NCI-H2081 (cell line): ENCODE measurements around the gene CACNA2D2.

Source experiments
- DNase-seq, 2 experiments: peaks; one replicate each; lab custom pipeline; 2025; lab: John Stamatoyannopoulos, UW

CACNA2D2 gene

DNA sequence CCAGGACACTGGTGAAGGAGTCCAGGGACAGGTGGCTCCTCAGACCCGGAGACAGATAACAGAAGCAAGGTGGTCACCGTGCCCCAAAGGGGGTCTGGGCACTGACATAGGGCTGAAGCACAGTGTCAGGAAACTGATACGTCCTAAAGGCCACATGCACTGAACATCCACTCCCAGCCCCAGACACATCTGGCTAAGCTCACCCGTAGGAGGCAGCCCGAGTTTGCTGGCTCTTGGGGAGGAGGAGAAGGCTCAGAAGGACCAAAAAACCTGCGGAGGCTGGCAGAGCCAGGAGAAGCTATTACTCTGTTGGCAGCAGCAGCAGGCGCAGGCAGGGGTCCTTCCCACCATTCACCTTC, 1.2 kb downstream of the CACNA2D2 start:
- DNase-seq: no peak

DNA sequence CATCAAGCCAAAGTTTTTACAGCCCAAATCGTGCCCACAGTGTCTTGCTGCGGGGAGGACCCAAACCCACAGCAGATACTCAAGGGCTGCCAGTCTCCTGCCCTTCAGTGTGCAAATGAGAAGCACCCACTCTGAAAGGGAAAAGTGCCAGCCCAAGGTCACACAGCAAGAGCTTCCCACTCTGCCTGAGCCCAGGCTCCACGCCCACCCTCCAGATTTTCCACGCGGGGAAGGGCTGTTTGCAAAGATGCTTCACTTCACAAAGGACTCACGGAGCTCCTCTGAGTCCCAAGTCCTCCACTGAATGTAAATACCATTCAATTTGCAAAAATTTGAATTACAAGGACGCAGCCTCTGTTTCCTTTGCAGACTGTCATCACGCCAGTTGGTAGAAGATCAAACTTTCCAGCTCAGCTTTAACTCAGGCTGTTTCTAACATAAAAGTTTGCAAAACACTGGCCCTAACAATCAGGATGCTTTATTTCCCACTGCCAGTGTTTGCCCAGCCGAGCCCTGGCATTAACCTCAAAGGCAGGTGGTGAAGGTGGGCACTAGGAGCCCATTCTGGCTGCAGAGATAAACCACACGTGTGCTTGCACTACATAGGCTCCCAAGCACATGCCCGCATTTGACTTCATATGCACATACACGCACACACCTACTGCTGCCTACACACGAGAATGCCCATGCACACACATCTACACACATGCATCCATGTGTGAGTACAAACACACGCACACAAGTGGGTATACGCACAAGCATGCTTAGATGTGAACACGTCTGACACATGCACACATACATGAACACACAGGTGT, 7.6 kb downstream of the CACNA2D2 start:
- DNase-seq: no peak

DNA sequence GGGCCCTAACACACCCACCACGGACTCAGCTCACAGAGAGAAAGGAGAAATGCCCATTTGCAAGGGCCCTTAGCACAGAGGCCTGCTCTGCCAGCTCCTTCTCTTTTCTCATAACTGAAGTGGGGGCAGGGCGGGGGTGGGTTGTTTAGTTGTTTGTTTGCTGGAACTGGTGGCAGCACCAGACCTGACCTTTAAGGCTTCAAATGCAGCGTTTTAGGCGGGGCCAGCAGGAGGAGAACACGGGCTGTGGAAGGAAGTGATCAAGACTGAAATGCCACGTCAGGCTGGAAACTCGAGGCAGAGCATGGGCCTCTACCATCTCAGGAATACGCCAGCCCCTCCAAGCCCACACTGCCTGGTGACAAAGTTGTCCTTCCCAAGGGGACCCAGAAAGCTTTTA, 9.3 kb downstream of the CACNA2D2 start:
- DNase-seq: no peak

DNA sequence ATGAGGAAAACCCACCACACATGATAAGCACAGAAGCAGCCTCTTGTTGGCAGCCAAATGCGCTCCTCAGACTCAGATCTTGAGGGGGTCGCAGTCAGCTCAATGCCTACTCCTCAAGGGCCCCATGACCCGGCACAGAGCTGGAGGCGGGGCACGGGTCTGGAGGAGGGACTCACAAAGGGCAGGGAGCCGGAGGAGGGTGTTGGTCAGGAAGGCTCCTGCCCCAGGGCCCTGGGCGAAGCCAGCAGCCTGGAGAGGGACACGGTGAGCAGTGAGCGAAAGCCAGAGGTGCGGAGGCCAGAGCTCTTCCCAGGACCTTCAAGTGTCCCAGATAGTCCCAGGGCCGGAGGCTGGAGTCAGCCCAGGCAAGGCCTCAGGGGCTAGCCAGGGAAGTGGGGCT, 9.8 kb downstream of the CACNA2D2 start:
- no peak for DNase-seq

DNA sequence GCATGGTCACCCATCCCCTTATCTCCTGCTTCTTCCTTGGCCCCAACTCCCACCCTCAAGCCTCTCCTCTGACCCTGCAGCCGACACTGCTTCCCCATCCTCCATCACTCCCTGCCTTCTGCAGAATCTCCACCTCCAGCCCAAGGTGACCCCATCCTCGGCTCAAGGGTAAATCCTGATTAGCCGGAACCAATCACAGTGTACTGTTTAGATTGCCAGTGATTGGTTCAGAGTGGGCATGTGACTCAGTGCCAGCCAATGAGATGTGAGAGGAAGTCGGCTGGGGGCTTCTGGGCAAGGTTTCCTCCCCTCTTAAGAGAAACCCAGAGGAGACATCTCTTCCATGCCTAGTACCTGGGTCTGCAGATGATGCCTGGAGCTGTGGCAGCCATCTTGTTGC, 10.3 kb downstream of the CACNA2D2 start:
- DNase-seq: no peak

DNA sequence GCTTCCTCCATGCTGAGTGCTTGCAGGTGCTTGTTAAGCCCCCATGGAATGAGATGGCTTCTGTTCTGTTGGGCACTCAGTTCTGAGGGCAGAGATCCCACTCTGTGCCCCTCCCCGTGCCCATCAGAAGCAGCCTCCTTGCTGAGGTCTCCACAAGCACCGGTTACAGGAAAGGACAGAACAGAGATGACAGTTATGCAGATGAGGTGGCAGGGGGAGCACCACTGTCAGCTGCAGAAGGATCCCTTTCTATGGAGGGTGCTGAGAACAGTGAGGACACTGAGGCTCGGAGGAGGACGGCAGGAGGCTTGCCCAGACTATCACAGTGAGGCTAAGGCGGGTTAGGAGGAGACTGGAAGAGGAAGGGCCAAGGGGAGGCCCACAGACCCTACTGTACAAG, 12.4 kb downstream of the CACNA2D2 start:
- no peak for DNase-seq

DNA sequence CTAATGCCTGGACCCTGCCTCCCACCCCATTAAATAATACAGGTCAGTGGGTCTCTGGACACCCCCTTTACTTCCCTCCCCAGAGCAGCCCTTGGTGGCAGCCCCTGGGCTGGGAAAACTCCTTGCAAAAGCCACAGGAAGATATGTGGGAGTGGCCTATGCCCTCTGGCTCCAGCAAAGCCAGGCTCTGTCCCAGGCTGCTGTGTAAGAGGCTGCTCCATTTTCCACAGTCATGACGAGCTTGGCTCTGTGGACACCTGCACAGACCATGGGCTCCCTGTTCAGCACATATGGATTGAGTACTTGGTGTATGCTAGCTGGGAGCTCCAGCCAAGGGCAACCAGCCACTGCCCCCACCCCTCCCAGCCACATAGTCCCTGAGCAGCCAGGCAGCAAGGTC, 13.0 kb downstream of the CACNA2D2 start:
- no peak for DNase-seq

DNA sequence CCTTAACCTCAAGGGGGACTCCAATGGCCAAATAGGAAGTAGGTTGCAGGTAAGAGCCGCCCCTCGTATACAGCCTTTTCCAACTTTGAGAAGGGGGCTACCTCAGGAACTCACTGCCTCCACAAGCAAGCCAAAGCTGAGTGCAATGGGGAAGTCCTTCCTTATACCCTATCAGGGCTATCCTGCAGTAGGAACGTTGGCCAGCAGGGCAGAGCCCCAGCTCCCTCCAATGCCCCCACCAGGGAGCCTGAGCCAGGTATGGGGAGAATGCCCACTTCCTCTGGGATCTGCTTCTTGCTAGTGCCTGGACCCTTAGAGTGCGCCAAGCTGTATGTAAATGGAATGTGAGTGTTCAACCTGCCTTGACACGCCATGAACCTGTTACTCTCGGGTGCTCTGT, 16.3 kb downstream of the CACNA2D2 start:
- DNase-seq: no peak

DNA sequence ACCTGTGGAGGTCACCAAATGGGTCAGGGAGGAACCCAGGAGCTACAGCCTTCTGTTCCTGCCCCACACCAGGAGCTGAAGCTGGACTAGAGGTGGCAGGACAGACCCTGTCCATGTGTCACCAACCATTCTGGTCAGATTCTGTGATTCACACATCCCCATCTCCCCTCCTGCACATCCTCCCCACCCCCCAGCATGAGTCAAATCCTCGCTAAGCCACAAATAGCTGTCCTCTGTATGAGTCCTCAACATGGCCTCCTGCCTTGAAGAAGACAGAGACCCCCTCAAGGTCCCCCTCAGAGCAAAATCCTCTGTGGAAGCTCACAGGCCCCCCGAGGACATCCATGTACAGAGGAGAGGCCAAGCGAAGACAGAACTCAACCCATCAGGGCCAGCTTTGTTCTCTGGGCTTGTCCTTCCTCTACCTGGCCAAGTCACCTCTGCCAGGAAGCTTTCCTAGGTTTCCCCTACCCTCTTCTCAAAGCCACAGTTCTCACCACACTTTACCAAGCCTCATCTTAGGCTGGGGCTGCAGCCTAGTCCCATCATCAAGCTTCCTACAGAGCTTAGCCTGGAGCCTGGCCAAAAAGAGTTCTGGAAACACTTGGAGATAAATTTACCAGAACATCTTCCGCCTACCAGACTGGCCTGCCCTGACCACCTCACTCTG, 17.1 kb downstream of the CACNA2D2 start:
- no peak for DNase-seq

DNA sequence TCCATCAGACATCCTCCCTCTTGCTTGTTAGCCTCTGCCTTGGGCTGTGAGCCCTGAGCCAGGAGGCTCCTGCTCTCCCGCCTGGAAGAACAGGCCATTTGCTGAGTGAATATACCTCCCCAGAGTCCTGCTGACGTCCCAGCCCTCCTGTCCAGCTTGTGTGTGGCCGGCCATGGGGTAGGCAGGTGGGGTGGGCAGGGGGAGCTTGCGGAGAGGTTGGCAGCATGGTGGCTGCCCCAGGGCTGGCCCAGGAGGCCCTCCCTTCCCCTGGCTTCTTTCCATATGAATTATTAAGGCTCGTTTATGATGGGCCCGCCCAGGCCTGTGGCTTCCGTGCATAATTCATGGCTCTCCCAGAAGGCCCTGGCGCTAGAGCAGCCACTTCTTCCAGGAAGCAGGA, 18.7 kb downstream of the CACNA2D2 start:
- peak in 1 of 2 experiments; percentile 40 for DNase-seq

DNA sequence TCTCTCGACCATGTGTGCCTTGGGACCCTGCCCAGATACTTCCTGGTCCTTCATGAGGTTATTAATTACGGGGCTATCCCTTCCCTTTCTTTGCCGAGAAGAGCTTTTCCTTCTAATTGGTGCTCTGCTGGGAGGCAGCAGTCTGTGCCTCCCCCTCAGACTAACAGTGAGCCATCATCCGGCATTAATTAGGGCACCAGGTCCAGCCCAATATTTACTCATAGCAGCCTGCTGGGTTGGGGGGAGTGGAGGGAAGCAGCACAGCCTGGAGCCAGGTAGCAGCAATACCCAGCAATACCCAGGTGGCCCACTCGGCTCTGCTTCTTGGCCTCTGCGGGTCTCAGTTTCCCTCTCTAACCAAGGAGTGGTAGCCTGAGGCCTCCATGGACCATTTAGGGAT, 20.1 kb downstream of the CACNA2D2 start:
- DNase-seq: peak; percentile 25 to 65

DNA sequence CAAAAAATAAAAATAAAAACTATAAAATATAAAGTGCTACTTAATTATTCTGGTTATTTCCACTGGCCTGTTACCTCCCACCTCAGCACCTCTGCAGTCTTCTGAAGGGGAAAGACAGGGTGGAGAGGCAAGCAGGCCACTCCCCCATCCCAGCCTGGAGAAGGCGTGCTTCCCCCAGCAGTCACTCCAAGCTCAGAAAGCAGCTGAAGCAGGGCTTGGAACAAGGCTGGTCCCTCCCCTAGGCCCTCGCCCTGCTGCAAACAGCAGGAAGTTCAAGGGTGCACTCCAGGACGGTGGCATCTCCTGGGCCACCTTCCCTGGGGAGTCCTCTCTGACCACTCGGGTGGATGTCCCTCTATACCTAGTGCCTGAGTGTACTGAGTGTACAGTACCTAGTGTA, 21.4 kb downstream of the CACNA2D2 start:
- no peak for DNase-seq

DNA sequence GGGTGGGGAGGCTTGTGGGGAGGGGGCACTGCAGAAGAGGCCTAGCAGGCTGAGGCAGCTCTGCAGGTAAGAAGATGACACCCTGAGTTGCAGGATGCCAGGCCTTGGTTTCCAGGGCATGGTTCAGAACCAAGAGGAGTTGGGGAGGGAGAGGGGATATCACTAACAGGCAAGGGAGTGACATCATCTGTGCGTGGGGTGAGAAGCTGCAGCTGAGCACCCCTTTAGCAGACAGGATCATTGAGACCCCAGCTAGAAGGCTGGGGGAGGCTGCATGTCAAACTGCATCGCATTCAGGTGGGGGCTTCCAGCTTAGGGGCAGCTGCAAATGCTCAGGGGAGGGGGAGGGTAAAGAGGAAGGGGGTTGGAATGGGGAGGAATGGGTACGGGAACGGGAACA, 23.0 kb downstream of the CACNA2D2 start:
- DNase-seq: no peak

DNA sequence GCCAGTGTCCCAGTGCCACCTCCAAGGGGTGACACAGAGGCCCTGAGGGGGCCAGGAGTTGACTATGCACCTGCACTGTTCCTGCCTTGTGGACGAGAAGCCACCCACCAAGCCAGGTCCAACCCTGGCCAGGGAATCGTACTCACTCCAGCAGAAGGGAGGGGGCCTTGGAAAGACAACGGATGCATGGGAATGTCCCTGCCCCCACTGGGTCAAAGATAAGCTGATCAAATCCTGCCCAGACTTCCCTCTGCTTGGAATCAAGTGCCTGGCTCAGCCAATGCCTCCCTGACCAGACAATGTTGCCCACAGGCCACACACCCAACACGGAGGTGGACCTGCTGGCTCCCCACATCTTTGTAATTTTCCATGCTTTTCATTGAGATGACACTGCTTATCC, 23.9 kb downstream of the CACNA2D2 start:
- no peak for DNase-seq

DNA sequence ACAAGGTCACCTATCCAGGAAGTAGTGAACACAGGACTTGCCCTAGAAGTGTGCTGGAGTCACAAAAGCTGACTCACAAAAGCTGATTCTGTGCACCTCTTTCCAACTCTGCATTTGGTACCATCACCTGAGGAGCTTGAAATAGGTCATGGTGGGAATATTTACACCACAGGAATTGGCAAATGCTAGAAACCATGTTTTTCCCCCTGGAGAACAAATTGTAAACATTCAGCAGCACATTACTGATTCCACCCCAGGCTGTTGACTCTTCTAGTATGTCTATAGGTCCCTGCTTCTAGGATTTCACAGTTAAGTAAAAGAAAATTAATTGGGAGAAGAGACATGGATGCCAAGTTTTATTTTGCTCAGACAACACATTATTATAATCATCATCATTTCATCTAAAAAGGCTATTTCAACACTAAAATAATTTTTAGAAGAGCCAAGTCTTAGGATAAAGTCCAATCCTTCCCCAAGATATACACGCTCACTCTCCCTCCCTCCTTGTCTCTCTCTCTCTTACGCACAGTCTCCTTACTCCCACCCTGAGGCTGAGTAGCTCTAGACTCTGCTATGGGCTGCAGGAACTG, 24.7 kb downstream of the CACNA2D2 start:
- no peak for DNase-seq

DNA sequence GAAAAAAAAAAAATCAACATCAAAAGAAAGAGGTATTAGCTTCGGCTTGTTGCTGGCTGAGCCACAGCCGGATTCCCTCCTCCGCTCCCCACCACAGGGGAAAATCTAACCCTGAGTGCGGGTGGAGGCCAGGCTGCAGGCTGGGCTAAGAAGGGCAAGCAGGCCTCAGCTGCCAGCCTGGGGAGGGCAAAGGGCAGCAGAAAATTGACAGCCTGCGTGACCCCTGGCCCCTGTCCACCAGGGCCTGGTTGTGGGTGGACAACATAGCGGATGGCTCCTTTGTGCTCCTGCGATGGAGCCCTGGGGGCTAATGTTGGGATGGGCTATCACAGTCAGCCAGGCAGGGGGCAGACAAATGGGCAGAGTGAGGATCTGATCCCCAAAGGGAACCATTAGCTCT, 25.4 kb downstream of the CACNA2D2 start:
- no peak for DNase-seq

DNA sequence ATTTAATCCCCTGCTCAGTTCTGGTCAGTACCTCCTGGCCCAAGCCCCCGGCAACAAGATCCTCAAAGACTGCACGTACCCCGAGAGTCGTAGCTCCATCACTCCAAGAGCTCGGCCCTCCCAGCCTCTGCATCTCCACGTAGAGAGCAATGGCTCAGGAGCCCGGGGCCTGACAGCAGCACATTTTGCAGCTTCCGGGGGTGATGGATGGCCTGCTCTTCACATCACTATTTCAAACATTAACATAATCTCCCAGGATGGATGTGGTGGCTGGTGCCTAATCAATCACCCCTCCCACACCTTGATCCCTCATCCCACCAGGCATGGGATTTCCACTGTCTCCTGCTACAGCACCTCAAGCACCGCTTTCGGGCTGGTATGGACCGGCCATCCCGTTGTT, 28.1 kb downstream of the CACNA2D2 start:
- DNase-seq: no peak

DNA sequence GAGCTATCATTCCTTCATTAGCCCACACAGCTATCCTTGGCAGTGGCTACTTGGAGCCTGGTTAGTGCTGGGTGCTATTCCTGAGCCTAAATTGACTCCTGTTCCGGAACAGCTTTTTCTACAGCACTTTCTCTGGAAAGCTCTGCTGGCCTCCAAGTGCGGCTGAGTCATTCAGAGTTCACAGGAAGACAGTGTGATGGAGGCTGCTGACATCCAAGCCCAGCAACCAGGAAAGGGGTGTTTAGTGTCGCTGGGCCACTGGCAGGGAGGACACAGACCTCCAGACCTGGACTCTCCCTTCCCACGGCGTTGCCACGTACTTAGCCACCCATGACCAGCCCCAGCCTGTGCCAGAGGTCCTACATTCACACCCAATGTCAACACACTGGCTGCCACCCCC, 28.7 kb downstream of the CACNA2D2 start:
- DNase-seq: no peak

DNA sequence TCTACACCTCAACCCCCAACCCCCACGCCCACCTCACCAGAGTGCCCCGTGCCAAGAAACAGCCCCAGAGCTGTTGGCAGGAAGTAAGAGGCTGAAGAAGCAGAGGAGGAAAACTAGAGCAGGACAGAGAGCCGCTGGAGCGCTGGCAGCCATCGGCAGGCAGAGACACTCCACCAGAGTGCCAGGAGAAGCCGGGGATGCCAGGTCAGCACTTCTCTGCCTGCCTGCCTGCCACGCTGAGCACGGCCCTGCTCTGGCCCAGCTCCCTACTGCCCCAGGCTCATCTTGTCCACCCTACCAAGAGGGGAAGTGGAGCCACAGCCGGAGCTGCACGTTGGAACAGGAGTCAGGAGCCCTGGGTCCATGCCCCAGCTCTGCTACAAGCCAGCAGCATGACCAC, 29.7 kb downstream of the CACNA2D2 start:
- DNase-seq: no peak

DNA sequence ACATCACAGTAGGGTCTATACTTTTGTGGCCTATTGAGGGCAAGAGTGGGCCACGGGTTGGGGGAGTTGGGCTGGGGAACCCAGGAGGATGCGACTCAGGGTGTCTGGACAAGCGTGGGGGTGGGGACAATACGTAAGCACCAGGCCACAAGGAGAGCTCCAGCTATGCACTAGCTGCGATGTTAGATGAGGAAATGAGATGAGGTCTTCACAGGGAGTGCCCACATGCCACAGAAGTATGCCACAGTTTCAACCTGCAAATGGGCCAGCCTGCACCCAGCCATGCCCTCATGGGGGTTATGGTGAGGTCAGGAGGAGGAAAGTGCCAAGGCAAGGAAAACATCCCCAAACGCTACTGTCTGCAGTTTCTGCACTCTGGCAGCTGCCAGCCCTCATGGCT, 30.5 kb downstream of the CACNA2D2 start:
- no peak for DNase-seq

DNA sequence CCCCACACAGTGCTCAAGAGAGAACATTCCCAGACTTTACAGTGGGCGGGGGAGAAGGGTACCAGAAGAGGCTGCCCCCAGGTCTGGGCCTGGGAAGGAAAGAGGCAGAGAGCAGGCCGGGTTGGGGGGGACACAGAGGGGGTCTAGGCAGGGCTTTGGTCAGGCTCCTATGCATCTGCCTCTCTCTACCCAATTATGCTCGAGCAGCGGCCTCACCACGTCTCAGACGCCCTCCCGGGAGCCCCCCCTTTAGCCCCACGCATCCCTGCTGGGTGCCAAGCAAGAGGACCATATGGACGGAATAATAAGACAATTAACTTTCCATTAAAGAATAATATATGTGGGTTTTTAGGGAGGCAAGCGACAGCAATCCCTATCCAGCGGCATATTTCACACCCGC, 32.8 kb downstream of the CACNA2D2 start:
- DNase-seq: no peak

DNA sequence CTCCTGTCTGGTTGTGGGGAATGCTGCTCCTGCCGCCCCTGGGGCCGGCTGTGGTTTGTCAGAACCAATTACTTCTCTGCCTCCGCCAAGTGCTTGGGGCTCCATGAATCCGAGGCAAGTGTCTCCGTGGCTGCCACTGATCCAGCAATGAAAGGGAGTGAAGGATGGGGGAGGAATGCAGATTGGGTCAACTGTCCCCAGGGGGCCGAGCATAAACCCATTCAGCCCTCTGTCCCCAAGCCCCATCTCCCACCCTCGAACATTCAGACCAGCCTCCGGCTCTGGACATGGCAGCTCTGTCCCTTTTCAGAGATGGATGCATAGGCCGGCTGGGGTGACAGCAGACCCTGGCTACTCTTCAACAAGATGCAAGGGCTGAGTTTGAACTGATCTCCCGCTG, 35.5 kb downstream of the CACNA2D2 start:
- no peak for DNase-seq

DNA sequence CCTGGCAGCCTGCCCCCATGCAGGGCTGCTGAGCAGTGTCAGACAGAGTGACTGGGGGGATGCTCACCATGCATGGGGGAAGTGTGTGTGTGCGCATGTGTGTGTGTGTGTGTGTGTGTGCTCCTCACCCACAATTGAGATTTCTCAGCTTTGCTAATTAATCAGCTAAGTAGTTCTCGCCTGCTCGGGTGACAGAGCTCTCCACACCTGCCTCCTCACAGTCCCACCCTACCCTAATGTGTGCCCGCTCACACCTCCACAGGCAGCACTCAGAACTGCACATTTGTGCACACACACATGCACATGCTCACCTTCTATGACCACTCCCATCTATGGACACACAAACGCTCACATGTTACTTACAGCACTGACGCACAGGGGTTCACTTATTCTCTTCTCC, 37.3 kb downstream of the CACNA2D2 start:
- DNase-seq: no peak

DNA sequence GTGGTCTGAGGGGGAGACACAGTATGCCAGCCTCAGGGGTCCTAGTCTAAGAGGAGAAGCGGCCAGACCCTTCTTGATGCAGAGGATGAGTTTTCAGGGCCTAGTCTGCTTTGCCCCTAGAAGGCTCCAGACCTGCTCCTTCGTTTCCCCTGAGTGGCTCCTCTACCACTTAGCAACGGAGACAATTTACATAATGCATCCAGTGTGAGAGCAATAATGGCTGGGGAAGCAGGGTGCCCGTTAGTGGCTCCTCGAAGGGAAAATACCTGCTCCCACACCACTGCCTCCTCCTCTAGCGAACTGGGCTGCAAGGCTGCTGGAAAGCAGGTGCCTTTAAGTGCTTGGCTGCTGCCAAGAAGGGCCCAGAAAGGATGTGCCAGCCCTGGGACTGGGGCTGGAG, 38.9 kb downstream of the CACNA2D2 start:
- DNase-seq: no peak
